HG03103 (cell line): ENCODE data around the gene PPARG.
"Not testable (repeated sequence)": the region's sequence is repeated elsewhere in the genome, so short reads cannot be mapped to it uniquely, and the experiment has no call there.

Experiments
- ATAC-seq: cut with Tn5 transposase; IDR thresholded peaks from one replicate; pipeline ENCODE4 v1.9.1; 2021; ENCODE audit warnings: low read depth; ENCODE audit not compliant: unreplicated experiment

PPARG gene

GRCh38 chr3:12454076-12454815 is 165.4 kb downstream of the PPARG start:
- no peak for ATAC-seq

- no peak for ATAC-seq
Observed at GRCh38 chr3:12454816-12455121, 165.9 kb downstream of the PPARG start.

GRCh38 chr3:12455740-12456139 is 166.9 kb downstream of the PPARG start:
- ATAC-seq = no peak

- no peak for ATAC-seq
Observed at GRCh38 chr3:12456441-12456840, 167.6 kb downstream of the PPARG start.

- not testable (repeated sequence) for ATAC-seq
Observed at GRCh38 chr3:12457380-12457779, 168.5 kb downstream of the PPARG start.

- ATAC-seq = no peak
Observed at GRCh38 chr3:12458901-12459300, 170.0 kb downstream of the PPARG start.

GRCh38 chr3:12460127-12460526 is 171.3 kb downstream of the PPARG start:
- no peak for ATAC-seq

- ATAC-seq = no peak
Observed at GRCh38 chr3:12461097-12461649, 172.3 kb downstream of the PPARG start.

- ATAC-seq = no peak
Observed at GRCh38 chr3:12462159-12462947, 173.5 kb downstream of the PPARG start.

GRCh38 chr3:12463686-12464085 is 174.8 kb downstream of the PPARG start:
- no peak for ATAC-seq

GRCh38 chr3:12464181-12464580 is 175.3 kb downstream of the PPARG start:
- no peak for ATAC-seq

- ATAC-seq = no peak
Observed at GRCh38 chr3:12465151-12465835, 176.4 kb downstream of the PPARG start.

- no peak for ATAC-seq
Observed at GRCh38 chr3:12465836-12466225, 177.0 kb downstream of the PPARG start.

- ATAC-seq = no peak
Observed at GRCh38 chr3:12467746-12468145, 178.9 kb downstream of the PPARG start.

GRCh38 chr3:12468276-12468675 is 179.4 kb downstream of the PPARG start:
- ATAC-seq = no peak

GRCh38 chr3:12468757-12469156 is 179.9 kb downstream of the PPARG start:
- ATAC-seq = no peak

GRCh38 chr3:12469222-12469621 is 180.4 kb downstream of the PPARG start:
- ATAC-seq = not testable (repeated sequence)

GRCh38 chr3:12470111-12470510 is 181.2 kb downstream of the PPARG start:
- no peak for ATAC-seq

GRCh38 chr3:12470680-12471079 is 181.8 kb downstream of the PPARG start:
- no peak for ATAC-seq

- ATAC-seq = no peak
Observed at GRCh38 chr3:12471241-12471640, 182.4 kb downstream of the PPARG start.

GRCh38 chr3:12472000-12472610 is 183.2 kb downstream of the PPARG start:
- ATAC-seq = no peak
